HG03066 (cell line): ENCODE results near the gene SPANXN2.
"Not testable (repeated sequence)": the region's sequence is repeated elsewhere in the genome, so short reads cannot be mapped to it uniquely, and the experiment has no call there.

Source experiments
- ATAC-seq: cut with Tn5 transposase; IDR thresholded peaks from one replicate; pipeline ENCODE4 v1.9.1; 2021; ENCODE audit warnings: low read depth; ENCODE audit not compliant: unreplicated experiment

The SPANXN2 gene

GRCh38 chrX:143720652-143721051 lies at the start of gene SPANXN2:
SPANXN2 (minus strand) TSS chrX:143720752; CDS start chrX:143720668, 84 bp downstream.
- ATAC-seq = not testable (repeated sequence)

GRCh38 chrX:143768976-143769375 lies 48.4 kb upstream of the SPANXN2 start:
- no peak for ATAC-seq

GRCh38 chrX:143767789-143768188 lies 47.2 kb upstream of the SPANXN2 start:
- not testable (repeated sequence) for ATAC-seq

GRCh38 chrX:143757887-143758286 lies 37.3 kb upstream of the SPANXN2 start:
- ATAC-seq = no peak

- no peak for ATAC-seq
Measured at GRCh38 chrX:143757375-143757774, 36.8 kb upstream of the SPANXN2 start.

- no peak for ATAC-seq
Measured at GRCh38 chrX:143754183-143754582, 33.6 kb upstream of the SPANXN2 start.

GRCh38 chrX:143733866-143734265 lies 13.3 kb upstream of the SPANXN2 start:
- ATAC-seq = no peak

GRCh38 chrX:143726296-143726695 lies 5.7 kb upstream of the SPANXN2 start:
- ATAC-seq = no peak

- no peak for ATAC-seq
Measured at GRCh38 chrX:143701460-143701859, 19.1 kb downstream of the SPANXN2 start.

- ATAC-seq = no peak
Measured at GRCh38 chrX:143694885-143695284, 25.7 kb downstream of the SPANXN2 start.

GRCh38 chrX:143683486-143683885 lies 37.1 kb downstream of the SPANXN2 start:
- ATAC-seq = no peak

- no peak for ATAC-seq
Measured at GRCh38 chrX:143674926-143675325, 45.6 kb downstream of the SPANXN2 start.

GRCh38 chrX:143669395-143669794 lies 51.2 kb downstream of the SPANXN2 start:
- ATAC-seq = no peak

GRCh38 chrX:143664302-143664701 lies 56.2 kb downstream of the SPANXN2 start:
- ATAC-seq = no peak

GRCh38 chrX:143663755-143664154 lies 56.8 kb downstream of the SPANXN2 start:
- no peak for ATAC-seq
